Measurements from ENCODE around the gene KLHL2.
"Not testable (repeated sequence)": the region's sequence is repeated elsewhere in the genome, so short reads cannot be mapped to it uniquely, and the experiment has no call there.

KLHL2 gene

DNA sequence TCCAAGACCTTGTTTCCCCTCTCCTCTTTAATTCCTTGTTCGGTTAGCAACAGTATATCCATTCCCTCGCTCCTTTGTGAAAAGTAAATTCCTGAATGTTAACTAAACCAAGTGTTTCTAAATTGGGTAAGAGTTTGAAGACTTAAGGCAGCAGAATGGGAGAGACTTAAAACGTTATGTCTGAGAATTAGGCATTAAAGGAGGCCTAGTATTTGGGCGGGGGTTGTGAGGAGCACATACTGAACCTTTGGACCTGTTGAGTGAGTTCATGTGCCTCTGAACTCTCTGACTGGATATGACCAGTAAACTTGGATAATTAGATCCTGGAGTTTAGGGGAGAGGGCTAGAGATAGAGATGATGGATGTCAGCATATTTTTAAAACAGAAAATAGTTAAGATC is 121.3 kb downstream of the KLHL2 start:
- DNase-seq (ENCODE audit: low spot score), result no peak

- DNase-seq (ENCODE audit: low spot score), result no peak
Observed at GRCh38 chr4:165330071-165330470, 122.7 kb downstream of the KLHL2 start.

GRCh38 chr4:165330666-165331065 is 123.3 kb downstream of the KLHL2 start:
- DNase-seq (ENCODE audit: low spot score), result no peak

DNA sequence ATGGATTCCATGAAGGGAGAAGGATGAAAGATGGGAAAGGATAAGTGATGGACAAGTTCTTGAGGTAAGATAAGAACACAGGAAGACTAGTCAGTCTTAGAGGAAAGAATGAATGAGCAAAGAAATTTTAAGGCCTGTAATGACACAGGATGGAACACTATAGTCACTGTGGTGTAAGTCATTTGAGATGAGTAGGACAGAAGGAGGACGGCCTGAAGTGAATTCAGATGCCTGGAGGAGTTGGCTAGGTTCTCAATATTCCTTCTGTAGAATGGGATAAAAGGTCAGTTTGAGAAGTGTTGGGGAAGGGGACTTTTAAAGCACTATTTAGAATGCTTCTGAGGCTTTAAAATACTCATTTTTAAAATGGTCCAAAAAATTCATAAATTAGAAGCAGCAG is 124.0 kb downstream of the KLHL2 start:
- no peak for DNase-seq (ENCODE audit: low spot score)

GRCh38 chr4:165331823-165332222 is 124.5 kb downstream of the KLHL2 start:
- DNase-seq (ENCODE audit: low spot score), result no peak

- no peak for DNase-seq (ENCODE audit: low spot score)
Observed at GRCh38 chr4:165332502-165332901, 125.1 kb downstream of the KLHL2 start.

DNA sequence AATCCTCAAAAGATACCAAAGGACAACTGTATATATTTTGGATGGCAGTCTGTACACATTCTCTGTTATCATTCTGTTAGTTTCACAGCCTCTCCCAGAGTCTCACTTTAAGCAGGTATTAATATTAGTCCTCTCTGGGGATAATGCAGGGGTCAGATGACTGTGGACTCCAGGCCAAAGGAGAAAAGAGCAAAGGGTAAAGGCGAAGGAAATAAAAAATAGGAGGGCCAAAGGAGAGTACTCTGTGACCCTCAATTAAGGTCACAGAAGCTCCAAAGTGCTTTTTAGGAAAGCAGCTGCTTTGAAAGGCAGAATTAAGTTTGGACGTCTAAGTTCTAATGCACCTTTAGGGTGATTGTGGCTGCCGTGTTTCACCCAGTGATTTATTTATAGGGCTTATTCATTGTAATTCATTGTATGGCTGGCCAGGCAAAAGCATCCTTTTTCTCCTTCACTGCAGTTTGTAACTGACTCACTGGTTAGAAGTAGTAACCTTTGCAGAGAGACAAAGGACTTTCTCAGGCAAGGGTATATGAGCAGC is 127.9 kb downstream of the KLHL2 start:
- DNase-seq (ENCODE audit: low spot score), result no peak

- no peak for DNase-seq (ENCODE audit: low spot score)
Observed at GRCh38 chr4:165336743-165337142, 129.4 kb downstream of the KLHL2 start.

DNA sequence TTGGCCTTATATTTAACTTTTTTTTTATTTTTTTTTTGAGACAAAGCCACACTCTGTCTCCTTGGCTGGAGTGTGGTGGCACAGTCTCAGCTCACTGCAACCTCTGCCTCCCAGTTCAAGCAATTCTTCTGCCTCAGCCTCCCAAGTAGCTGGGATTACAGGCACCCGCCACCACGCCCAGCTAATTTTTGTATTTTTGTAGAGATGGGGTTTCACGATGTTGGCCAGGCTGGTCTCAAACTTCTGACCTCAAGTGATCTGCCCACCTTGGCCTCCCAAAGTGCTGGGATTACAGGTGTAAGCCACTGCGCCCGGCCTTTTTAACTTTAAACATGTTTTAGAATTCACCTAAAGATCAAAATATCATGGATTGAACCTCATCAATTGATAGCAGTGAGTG is 135.0 kb downstream of the KLHL2 start:
- not testable (repeated sequence) for DNase-seq (ENCODE audit: low spot score)

DNA sequence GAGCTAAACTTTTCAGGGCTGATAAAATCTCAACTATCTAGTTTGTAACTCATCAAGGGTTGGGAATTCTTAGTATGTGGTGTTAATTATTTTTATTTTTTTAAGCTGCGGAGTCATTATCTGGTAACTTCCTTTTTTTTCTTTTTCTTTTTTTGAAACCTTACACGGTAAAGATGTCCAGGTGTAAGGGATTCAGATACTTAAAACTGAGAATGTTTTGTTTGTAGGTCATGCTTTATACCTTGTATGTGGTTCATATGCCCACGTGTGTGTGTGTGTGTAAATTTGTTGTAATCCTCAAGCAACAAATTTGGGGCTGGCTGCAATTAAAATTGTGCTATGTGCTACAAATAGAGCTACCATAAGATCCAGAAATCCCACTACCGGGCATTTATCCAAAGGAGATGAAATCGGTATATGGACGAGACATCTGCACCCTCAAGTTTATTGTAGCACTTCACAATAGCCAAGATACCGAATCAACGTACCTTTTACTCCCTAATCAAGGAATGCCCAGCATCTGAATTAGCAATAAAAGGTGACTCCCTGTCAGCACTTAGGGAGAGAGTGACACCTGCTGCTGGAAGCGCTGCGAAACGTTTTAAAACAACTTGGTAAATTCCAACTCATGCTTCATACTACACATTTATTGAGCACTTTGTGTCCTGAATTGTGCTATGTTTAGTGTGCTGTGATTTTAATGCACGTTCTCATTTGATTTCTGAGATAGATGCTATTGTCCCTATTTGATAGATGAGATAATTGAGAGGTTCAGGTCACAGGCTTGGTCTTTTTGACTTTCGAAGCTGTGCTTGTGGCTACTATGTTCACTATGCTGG is 136.2 kb downstream of the KLHL2 start:
- DNase-seq (ENCODE audit: low spot score), result no peak

DNA sequence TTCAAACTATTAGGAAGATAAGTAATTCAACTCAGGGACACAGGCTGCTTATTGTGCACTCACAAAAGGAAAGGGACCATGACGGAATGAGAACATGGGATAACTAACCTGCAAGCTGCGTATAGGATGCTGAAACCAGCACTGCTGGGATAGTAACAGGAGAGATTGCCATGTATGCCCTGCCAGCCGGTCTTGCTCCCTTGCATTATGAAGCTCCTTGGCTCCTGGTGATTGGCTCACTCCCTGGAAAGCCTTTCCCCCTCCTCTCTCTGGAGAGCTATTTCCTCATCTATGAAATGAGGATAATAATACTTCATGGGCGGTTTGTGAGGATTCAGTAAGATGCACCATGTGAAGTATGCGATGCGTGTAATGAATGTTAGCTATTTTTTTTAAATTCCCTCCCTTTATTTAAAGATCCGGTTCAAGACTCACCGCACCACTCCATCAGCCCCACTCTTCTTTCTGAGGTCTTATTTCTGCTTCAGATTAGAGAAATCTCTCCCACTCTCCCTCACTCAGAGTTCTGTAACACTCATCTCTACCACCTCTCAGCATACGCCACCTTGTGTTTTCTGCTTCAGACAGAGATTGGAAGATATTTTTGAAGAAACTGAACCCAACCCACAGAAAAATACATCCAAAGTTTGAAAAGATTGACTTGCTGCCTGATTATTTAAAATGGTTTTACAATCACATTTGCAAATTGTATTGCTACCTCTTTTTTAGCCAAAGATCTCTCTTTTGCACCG is 138.5 kb downstream of the KLHL2 start:
- DNase-seq (ENCODE audit: low spot score), result no peak

DNA sequence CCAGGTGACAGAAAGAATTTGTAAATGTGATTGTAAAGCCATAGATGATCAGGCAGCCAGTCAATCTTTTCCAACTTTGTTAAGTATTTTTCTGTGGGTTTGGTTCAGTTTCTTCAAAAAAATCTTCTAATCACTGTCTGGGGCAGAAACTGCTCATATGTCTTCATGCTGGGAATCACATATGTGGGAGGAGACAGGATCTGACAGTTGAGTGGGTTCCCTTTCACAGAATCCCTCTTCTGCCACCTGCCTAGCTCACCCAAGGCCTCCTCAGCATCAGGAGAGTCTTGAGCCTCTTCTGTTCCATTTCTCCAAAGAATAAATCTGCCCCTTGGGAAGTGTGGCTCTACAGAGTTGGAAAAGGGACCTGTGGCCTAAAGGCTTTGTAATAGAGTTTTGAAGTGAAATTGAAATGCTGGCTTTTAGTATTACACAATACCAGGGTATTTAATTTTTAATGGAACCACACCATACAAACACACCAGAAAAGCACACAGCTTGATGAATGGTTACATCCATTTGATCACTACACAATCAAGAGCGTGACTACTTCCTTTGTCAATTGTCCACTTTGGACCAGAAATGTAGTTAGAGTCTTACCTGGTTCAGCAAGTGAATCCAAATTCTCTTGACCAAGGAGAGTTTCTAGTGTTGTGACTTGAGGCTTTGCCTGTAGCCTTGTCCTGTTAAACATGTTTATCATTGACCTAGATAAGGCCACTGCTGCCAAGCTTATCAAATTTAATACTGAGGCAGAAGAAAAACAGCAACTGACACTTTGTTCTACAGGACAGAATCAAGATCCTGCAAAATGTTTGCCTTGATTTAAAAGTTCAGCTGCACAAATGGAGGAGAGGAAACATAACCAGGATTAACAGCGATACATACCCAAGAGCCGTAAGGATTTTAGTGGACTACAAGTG is 140.5 kb downstream of the KLHL2 start:
- DNase-seq (ENCODE audit: low spot score), result no peak

DNA sequence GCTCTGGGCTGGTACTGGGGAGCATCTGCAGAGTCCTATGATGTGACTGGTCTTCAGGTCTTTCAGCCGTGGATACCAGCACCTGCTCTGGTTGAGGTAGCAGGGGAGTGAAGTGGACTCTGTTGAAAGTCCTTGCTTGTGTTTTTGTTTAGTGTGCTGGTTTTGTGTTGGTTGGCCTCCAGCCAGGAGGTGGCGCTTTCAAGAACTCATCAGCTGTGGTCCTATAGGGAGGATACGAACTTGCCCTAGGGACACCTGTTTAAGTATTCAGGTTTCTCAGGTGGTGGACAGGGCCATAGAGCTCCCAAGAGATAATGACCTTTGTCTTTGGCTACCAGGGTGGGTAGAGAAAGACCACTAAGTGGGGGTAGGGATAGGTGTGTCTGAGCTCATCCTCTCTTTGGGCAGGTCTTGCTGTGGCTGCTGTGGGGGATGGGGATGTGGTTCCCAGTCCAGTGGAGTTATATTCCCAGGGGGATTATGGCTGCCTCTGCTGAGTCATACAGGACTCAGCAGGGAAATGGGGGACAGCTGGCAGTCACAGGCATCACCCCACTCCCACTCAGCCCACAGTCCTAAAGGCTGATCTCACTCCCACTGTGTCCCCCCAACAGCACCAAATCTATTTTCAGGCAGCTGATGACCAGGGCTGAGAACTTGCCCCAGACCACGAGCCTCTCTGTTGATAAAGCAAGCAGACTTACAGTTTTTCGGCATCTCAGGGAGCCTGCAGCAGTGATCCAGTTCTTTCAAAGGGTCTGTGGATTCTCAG is 144.2 kb downstream of the KLHL2 start:
- no peak for DNase-seq (ENCODE audit: low spot score)

- no peak for DNase-seq (ENCODE audit: low spot score)
Observed at GRCh38 chr4:165355900-165356300, 148.5 kb downstream of the KLHL2 start.

- no peak for DNase-seq (ENCODE audit: low spot score)
Observed at GRCh38 chr4:165359506-165359905, 152.1 kb downstream of the KLHL2 start.

DNA sequence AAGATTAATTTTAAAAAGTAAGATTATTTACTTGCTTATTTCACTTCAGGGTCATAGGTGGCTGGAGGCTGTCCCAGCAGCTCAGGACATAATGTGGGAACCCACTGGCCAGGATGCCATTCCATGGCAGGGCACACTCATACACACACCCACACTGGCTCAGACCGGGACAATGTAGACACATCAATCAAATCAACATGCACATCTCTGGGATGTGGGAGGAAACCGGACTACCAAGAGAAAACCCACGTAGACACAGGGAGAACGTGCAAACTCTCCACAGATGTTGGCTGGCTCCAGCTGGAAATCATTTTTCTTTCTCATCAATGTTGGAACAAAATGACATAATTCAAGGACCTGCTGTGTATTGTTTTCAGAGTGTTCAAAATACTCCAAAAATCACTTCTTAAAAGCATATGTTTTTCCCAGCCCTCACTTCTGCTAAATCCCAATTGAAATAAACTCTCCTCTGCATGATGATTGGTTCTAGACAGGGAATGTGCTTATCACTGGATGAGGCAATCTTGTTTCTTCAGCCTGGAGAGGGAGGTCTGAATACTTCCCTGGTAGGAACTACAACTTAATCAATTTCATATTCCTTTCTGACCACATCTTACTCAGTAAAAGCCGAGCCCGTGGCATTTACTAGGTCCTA is 152.8 kb downstream of the KLHL2 start:
- no peak for DNase-seq (ENCODE audit: low spot score)

GRCh38 chr4:165360985-165361670 is 153.8 kb downstream of the KLHL2 start:
- no peak for DNase-seq (ENCODE audit: low spot score)

- DNase-seq (ENCODE audit: low spot score), result no peak
Observed at GRCh38 chr4:165361810-165362209, 154.4 kb downstream of the KLHL2 start.

DNA sequence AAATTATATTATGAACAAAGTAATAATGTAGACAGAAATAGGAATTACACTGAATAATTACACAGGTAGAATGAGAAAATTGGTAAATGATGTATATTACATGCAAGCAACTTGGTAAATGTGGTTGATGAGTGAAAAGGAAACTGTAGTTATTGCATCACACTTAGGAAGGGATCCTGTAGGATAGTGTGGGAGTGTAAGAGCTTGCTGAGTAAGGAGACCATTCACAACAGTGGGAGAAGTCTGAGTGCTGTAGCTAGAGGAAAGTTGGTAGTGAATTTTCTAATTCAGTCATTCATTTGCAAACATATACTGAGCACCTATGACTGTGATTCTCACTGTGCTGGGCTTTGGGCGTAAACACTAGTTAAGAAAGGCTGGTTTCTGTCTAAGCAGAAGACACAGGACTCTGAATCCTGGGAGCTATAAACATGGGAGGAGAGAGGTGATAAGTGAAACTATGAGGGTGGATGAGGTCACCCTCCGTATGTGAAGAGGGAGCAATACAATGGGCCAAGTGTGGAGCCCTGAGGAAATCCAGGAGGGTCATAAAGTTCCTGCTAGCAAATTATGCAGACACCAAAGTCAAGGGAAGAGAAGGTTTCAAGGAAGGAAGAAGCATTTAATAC is 157.2 kb downstream of the KLHL2 start:
- DNase-seq (ENCODE audit: low spot score), result no peak

DNA sequence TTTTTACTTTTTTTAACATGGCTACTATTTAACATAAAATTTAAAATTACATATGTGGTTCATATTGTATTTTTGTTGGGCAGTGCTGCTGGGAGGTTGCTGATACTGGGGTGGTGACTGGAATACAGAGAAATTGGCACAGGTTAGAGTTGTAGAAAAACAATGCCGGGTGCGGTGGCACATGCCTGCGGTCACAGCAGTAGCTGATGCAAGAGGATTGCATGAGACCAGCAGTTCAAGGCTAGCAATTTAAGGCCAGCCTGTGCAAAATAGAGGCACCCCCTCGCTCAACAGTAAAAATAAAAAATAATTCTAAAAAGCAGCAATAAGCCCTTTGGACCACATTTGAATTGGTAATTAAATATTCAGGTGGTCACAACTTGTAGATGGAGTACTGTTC is 159.7 kb downstream of the KLHL2 start:
- no peak for DNase-seq (ENCODE audit: low spot score)
